Measurements from ENCODE around the gene AKAP8L. TPM values are rescaled to one million over a fixed set of nuclear protein-coding genes. Genes with fewer than 3 reads are reported as not detected.

Gene AKAP8L
- total and polyA plus RNA-seq, 2 of the 8 experiments (the other 6 are each of a cell fraction or from before 2014, with no cell fraction given) = 75.1 to 138 TPM

DNA sequence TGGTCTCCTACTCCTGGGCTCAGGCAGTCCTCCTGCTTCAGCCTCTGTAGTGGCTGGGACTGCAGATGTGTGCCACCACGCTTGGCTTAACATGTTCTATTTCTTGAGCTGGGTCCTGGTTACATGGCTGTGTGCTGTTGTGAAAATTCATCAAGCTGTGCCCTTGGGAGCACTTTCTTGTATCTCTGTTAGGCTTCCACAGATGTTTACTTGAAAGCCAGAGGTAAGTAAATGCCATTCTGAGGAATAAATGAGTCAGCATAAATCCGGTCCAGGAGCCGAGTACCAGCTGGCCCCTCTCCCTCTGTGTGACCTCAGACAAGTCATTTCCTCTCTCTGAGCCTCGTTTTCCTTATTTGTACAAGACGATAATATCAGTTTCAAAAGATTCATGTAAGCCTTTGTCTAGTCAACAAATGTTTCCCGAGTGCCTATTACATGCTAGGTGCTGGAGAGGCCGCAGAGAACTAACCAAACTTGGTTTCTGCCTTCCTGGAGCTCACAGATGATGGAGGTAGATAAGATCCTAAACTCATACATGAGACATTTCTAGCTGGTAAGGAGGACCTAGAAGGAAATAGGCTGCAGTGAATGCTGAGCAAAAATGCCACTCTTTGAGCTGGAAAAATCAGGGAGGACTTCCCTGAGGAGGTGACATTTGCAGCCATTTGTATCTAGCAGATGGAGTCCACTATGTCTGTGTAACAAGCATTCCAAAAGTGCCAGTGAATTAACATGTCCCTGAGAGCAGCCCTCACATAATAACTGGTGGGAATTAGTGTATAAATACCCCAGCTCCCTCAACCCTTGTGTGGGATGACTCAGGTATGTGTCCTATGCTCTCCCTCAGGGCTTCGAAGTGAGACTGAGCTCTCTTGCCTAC lies 48.3 kb upstream of the AKAP8L start (continued):
- TF ChIP-seq, protein P1, sequence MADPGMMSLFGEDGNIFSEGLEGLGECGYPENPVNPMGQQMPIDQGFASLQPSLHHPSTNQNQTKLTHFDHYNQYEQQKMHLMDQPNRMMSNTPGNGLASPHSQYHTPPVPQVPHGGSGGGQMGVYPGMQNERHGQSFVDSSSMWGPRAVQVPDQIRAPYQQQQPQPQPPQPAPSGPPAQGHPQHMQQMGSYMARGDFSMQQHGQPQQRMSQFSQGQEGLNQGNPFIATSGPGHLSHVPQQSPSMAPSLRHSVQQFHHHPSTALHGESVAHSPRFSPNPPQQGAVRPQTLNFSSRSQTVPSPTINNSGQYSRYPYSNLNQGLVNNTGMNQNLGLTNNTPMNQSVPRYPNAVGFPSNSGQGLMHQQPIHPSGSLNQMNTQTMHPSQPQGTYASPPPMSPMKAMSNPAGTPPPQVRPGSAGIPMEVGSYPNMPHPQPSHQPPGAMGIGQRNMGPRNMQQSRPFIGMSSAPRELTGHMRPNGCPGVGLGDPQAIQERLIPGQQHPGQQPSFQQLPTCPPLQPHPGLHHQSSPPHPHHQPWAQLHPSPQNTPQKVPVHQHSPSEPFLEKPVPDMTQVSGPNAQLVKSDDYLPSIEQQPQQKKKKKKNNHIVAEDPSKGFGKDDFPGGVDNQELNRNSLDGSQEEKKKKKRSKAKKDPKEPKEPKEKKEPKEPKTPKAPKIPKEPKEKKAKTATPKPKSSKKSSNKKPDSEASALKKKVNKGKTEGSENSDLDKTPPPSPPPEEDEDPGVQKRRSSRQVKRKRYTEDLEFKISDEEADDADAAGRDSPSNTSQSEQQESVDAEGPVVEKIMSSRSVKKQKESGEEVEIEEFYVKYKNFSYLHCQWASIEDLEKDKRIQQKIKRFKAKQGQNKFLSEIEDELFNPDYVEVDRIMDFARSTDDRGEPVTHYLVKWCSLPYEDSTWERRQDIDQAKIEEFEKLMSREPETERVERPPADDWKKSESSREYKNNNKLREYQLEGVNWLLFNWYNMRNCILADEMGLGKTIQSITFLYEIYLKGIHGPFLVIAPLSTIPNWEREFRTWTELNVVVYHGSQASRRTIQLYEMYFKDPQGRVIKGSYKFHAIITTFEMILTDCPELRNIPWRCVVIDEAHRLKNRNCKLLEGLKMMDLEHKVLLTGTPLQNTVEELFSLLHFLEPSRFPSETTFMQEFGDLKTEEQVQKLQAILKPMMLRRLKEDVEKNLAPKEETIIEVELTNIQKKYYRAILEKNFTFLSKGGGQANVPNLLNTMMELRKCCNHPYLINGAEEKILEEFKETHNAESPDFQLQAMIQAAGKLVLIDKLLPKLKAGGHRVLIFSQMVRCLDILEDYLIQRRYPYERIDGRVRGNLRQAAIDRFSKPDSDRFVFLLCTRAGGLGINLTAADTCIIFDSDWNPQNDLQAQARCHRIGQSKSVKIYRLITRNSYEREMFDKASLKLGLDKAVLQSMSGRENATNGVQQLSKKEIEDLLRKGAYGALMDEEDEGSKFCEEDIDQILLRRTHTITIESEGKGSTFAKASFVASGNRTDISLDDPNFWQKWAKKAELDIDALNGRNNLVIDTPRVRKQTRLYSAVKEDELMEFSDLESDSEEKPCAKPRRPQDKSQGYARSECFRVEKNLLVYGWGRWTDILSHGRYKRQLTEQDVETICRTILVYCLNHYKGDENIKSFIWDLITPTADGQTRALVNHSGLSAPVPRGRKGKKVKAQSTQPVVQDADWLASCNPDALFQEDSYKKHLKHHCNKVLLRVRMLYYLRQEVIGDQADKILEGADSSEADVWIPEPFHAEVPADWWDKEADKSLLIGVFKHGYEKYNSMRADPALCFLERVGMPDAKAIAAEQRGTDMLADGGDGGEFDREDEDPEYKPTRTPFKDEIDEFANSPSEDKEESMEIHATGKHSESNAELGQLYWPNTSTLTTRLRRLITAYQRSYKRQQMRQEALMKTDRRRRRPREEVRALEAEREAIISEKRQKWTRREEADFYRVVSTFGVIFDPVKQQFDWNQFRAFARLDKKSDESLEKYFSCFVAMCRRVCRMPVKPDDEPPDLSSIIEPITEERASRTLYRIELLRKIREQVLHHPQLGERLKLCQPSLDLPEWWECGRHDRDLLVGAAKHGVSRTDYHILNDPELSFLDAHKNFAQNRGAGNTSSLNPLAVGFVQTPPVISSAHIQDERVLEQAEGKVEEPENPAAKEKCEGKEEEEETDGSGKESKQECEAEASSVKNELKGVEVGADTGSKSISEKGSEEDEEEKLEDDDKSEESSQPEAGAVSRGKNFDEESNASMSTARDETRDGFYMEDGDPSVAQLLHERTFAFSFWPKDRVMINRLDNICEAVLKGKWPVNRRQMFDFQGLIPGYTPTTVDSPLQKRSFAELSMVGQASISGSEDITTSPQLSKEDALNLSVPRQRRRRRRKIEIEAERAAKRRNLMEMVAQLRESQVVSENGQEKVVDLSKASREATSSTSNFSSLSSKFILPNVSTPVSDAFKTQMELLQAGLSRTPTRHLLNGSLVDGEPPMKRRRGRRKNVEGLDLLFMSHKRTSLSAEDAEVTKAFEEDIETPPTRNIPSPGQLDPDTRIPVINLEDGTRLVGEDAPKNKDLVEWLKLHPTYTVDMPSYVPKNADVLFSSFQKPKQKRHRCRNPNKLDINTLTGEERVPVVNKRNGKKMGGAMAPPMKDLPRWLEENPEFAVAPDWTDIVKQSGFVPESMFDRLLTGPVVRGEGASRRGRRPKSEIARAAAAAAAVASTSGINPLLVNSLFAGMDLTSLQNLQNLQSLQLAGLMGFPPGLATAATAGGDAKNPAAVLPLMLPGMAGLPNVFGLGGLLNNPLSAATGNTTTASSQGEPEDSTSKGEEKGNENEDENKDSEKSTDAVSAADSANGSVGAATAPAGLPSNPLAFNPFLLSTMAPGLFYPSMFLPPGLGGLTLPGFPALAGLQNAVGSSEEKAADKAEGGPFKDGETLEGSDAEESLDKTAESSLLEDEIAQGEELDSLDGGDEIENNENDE (IDR thresholded peaks at IDR 0.05; ENCODE audit: insufficient replicate concordance, low read length) = no peak
- no peak for TF ChIP-seq CREB1 (IDR thresholded peaks at IDR 0.05)
- TF ChIP-seq, protein P2, sequence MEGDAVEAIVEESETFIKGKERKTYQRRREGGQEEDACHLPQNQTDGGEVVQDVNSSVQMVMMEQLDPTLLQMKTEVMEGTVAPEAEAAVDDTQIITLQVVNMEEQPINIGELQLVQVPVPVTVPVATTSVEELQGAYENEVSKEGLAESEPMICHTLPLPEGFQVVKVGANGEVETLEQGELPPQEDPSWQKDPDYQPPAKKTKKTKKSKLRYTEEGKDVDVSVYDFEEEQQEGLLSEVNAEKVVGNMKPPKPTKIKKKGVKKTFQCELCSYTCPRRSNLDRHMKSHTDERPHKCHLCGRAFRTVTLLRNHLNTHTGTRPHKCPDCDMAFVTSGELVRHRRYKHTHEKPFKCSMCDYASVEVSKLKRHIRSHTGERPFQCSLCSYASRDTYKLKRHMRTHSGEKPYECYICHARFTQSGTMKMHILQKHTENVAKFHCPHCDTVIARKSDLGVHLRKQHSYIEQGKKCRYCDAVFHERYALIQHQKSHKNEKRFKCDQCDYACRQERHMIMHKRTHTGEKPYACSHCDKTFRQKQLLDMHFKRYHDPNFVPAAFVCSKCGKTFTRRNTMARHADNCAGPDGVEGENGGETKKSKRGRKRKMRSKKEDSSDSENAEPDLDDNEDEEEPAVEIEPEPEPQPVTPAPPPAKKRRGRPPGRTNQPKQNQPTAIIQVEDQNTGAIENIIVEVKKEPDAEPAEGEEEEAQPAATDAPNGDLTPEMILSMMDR (IDR thresholded peaks at IDR 0.05; ENCODE audit: control extremely low read depth in 1 of 3, insufficient read depth in 1 of 3, low read depth in 1 of 3, low read length in 3 of 3) = no peak
- TF ChIP-seq EP300 (IDR thresholded peaks at IDR 0.05; ENCODE audit: borderline replicate concordance in 1 of 2, low read depth in 2 of 2, low read length in 2 of 2) = no peak

All from H1 (cell line).